Activated CD4-positive, alpha-beta memory T cell treated with anti-CD3 and anti-CD28 coated beads, Interleukin-2, amount 10 ng/mL, durations not matched to agents 7 days and 5 days (primary cell): Measurements from ENCODE around the gene BCL6B. TPM values are rescaled to one million over a fixed set of nuclear protein-coding genes. Genes with fewer than 3 reads are reported as not detected.
A peak's percentile ranks its signal among the peaks of the same experiment; 100 is the strongest.
"Not testable (repeated sequence)": the region's sequence is repeated elsewhere in the genome, so short reads cannot be mapped to it uniquely, and the experiment has no call there.

Experiments used
- CTCF ChIA-PET: fragments of 350-600 bp; sonication (Branson Sonifier 250); formaldehyde crosslinking; loops from one replicate; lab custom pipeline; 2021; ENCODE audit warnings: antibody characterized with exemption, inconsistent platforms; lab: Charles Lee
- POLR2A ChIA-PET: fragments of 350-600 bp; sonication (Branson Sonifier 250); formaldehyde crosslinking; loops from one replicate; lab custom pipeline; 2021; ENCODE audit warnings: antibody characterized with exemption; lab: Charles Lee
- DNase-seq: peaks from one replicate; pipeline ENCODE4 v3.0.0-alpha.2; 2020
- H3K27ac Mint-ChIP-seq: one replicate; pipeline ENCODE4 v1.8.0; 2021; ENCODE audit warnings: mild to moderate bottlenecking, mixed read lengths
- H3K27me3 Mint-ChIP-seq: one replicate; pipeline ENCODE4 v1.8.0; 2021; ENCODE audit warnings: mixed read lengths
- H3K36me3 Mint-ChIP-seq: one replicate; pipeline ENCODE4 v1.8.0; 2021; ENCODE audit warnings: low read depth, mixed read lengths
- H3K4me1 Mint-ChIP-seq: one replicate; pipeline ENCODE4 v1.8.0; 2021; ENCODE audit warnings: mixed read lengths
- H3K4me3 Mint-ChIP-seq: one replicate; pipeline ENCODE4 v1.8.0; 2021; ENCODE audit warnings: mild to moderate bottlenecking, mixed read lengths
- H3K9me3 Mint-ChIP-seq: one replicate; pipeline ENCODE4 v1.8.0; 2021; ENCODE audit warnings: mixed read lengths
- total RNA-seq, 2 experiments: library from RNA; stranded (reverse); gene quantifications; one replicate each; pipeline ENCODE4 v1.2.3, GENCODE V29; 2021

The BCL6B gene
- total RNA-seq, 2 experiments from 2014 or later, result 0.80 to 0.88 TPM

DNA sequence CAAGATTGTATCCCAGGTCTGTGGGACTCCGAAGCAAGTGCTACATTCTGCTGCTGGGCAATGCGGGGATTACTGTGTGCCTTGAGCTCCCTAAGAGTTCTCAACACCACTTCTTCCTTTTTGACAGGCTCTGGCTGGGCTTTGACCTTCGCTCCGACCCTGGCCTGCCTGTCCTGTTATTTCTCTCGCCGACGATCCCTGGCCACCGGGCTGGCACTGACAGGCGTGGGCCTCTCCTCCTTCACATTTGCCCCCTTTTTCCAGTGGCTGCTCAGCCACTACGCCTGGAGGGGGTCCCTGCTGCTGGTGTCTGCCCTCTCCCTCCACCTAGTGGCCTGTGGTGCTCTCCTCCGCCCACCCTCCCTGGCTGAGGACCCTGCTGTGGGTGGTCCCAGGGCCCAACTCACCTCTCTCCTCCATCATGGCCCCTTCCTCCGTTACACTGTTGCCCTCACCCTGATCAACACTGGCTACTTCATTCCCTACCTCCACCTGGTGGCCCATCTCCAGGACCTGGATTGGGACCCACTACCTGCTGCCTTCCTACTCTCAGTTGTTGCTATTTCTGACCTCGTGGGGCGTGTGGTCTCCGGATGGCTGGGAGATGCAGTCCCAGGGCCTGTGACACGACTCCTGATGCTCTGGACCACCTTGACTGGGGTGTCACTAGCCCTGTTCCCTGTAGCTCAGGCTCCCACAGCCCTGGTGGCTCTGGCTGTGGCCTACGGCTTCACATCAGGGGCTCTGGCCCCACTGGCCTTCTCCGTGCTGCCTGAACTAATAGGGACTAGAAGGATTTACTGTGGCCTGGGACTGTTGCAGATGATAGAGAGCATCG is 15.4 kb downstream of the BCL6B start:
- Mint-ChIP-seq H3K4me1 (peaks cover 57% of the 10 kb centered on the region), H3K9me3 (no peaks in the 10 kb centered on the region), H3K36me3 (peaks cover 17% of the 10 kb centered on the region), H3K27ac (no peak overlapping the region), H3K4me3 (peak overlapping the region; percentile 28), H3K27me3 (peaks cover 10% of the 10 kb centered on the region)
- POLR2A ChIA-PET, result interaction anchor here (1.5 kb wide), 2 partner anchors 8 to 26 kb away, joined by 4 to 9 read pairs; partner anchors contain the start of gene RNASEK
- CTCF ChIA-PET, result interaction anchor here (1.2 to 3.4 kb wide), 4 partner anchors 7 to 98 kb away, joined by 3 to 44 read pairs (median 5); no protein-coding TSS in a partner anchor
- no peak for DNase-seq

DNA sequence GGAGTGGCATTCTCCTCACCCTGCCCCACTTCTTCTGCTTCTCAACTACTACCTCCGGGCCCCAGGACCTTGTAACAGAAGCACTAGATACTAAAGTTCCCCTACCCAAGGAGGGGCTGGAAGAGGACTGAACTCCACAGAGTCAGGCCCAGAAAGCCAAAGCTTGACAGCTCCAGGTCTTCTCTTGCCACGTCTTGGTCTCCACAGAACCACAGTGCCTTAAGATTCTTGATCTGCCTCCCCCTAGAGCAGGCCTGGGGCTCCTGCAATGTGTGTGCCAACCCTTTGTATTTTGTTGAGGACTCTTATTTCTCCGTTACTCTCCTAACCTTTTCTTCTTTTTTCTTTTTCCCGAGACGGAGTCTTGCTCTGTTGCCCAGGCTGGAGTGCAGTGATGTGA is 17.0 kb downstream of the BCL6B start:
- Mint-ChIP-seq H3K27ac (peak overlapping the region; percentile 52), H3K9me3 (no peaks in the 10 kb centered on the region), H3K36me3 (peaks cover 14% of the 10 kb centered on the region), H3K4me3 (no peak overlapping the region), H3K4me1 (peaks cover 48% of the 10 kb centered on the region), H3K27me3 (peaks cover 15% of the 10 kb centered on the region)
- CTCF ChIA-PET, result interaction anchor here (1.2 to 1.3 kb wide), 3 partner anchors 12 to 97 kb away, joined by 4 read pairs; no protein-coding TSS in a partner anchor
- POLR2A ChIA-PET, result interaction anchor here (1.0 kb wide), 1 partner anchor 15 kb away, joined by 3 read pairs; no protein-coding TSS in a partner anchor
- no peak for DNase-seq

DNA sequence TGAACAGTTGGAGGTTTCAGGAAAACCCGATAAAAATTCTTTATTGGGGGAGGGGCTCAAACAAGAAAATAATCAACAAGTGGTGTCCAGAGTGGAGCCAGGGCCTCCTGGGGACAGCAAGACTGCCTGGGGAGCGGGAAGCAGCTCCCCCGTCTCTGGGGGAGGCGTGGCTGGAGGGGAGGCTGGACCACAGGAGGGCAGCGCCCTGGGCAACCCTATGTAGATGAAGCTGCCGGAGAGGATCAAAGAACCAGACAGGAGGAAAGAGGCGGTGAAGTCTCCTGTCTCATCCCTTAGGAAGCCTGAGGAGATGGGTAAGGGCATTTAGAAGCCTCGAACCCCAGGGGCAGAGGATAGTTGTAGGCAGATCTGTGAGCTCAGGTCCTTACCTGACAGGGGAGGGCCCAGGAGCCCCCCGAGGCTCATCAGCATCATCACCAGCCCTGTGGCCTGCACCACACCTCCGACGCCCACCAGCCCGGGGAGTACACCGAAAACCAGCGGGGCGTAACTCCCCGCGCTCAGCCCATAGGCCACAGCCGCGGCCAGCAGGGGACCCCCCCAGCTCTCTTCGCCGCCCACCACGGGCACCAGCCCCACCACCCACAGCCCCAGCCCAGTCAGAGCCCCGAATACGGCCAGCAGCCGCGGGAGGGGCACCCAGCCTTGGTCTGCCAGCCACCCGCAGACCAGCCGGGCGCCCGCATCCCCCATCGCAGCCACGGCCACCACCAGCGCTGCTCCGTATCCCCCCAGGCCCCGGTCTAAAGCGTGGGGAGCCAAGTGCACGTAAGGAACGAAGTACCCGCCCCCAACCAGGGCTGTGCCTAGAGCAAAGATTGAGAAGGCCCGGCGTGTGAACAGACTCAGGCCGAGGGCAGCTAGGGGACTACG is 19.0 kb downstream of the BCL6B start:
- H3K36me3 Mint-ChIP-seq, result peaks cover 14% of the 10 kb centered on the region
- no peaks in the 10 kb centered on the region for H3K9me3 Mint-ChIP-seq
- H3K4me1 Mint-ChIP-seq, result peaks cover 56% of the 10 kb centered on the region
- H3K27ac Mint-ChIP-seq, result no peak overlapping the region
- peak overlapping the region; percentile 41 for H3K4me3 Mint-ChIP-seq
- CTCF ChIA-PET, result interaction anchor here (1.0 kb wide), 2 partner anchors 9 to 90 kb away, joined by 3 read pairs; no protein-coding TSS in a partner anchor
- peaks cover 20% of the 10 kb centered on the region for H3K27me3 Mint-ChIP-seq
- POLR2A ChIA-PET, result interaction anchor here (0.8 to 1.4 kb wide), 6 partner anchors 9 to 136 kb away, joined by 3 to 4 read pairs (median 3); partner anchors contain the start of gene RNASEK
- no peak for DNase-seq

DNA sequence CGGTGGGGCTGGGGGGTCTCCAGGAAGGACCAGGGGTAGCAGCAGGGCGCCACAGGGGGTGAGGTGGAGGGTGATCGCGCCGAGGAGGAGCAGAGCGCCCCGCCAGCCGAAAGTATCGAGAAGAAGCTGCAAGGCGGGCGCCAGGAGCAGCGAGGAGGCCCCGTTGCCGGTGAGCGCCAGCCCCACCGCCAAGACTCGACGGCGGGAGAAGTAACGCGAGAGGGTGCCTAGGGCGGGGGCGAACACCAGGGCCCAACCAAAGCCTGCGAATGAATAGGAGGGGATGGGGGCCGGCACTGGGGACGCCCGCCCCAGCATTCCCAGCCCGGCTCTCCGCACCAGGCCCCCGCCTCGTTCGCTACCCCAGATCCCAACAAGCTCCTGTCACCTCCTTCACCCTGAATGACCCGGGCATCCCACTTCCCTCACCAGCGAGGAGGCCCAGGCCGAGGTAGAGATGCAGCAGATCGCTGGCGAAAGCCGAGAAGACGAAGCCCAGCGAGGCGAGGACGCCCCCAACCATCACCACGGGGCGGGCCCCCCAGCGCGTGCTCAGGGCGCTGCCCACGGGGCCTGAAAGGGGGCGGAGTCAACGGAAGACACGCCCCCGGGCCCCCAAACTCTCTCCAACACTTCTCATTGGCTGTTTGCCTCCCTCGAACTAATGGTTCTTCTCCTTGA is 19.8 kb downstream of the BCL6B start:
- Mint-ChIP-seq H3K4me3 (peak overlapping the region; percentile 56), H3K9me3 (no peaks in the 10 kb centered on the region), H3K4me1 (peaks cover 58% of the 10 kb centered on the region), H3K27ac (no peak overlapping the region), H3K36me3 (peaks cover 14% of the 10 kb centered on the region), H3K27me3 (peaks cover 20% of the 10 kb centered on the region)
- ChIA-PET POLR2A (interaction anchor here (0.9 to 1.4 kb wide), 5 partner anchors 22 to 135 kb away, joined by 3 to 4 read pairs (median 3); partner anchors contain the start of gene RNASEK), CTCF (interaction anchor here (1.0 kb wide), 3 partner anchors 8 to 132 kb away, joined by 3 read pairs; no protein-coding TSS in a partner anchor)
- no peak for DNase-seq

DNA sequence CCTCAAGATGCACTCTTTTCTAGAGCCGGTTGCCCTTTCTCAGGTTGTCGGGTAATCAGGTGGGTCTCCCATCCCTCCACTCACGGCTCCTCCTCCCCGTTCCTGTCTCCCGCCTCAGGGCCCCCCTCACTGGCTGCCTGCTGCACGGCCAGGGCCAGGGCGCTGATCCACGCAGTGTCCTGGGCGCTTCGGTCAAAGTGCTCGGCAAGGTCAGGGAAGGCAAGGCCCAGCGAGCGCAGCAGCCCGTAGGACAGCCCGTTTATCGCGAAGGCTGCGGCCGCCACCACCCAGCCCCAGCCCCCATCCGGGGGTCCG is 20.3 kb downstream of the BCL6B start:
- H3K27me3 Mint-ChIP-seq, result peaks cover 20% of the 10 kb centered on the region
- peaks cover 55% of the 10 kb centered on the region for H3K4me1 Mint-ChIP-seq
- H3K9me3 Mint-ChIP-seq, result no peaks in the 10 kb centered on the region
- peaks cover 14% of the 10 kb centered on the region for H3K36me3 Mint-ChIP-seq
- no peak overlapping the region for H3K27ac Mint-ChIP-seq
- no peak for DNase-seq
- peak overlapping the region; percentile 56 for H3K4me3 Mint-ChIP-seq
- ChIA-PET CTCF (interaction anchor here (1.0 kb wide), 2 partner anchors 8 to 132 kb away, joined by 3 read pairs; no protein-coding TSS in a partner anchor), POLR2A (interaction anchor here (0.6 to 1.4 kb wide), 3 partner anchors 22 to 1081 kb away, joined by 3 to 4 read pairs (median 3); no protein-coding TSS in a partner anchor)

DNA sequence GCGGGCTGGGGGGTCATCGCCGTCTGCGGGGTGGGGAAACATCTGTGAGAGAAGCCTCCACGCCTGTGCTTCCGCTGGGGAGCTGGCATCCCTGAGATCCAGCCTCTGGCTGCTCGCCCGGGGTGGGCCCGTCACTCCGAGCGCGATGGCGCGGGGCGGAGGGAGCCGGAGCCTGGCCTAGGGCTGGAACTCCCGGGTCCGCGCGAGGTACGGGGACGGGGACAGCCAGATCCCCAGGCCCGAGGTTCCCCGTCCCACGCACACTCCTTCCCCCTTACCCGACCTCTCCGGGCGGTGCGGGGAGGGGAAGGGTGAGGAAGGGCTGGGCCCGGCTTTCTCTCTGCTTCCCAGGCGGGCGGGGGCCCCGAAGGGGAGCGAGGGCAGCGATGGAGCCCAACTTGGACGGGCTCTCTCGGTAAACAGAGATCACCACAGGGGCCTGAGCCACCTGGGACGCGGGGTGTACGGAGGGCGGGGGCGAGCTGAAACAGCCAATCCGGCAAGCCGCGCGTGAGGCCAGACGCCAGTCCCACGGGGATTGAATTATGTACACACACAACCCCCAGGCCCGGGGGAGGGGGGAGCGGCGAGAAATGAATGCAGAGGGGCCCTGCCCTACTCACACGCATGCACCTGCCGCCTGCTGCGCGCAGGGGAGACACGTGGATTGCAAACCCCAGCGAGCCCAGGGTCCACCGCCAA is 20.8 kb downstream of the BCL6B start, which contains the start of gene SLC16A11:
Gene SLC16A11, minus strand, starts transcription at position 596 of the 702 bp plus-strand sequence. Its CDS starts 579 bp downstream, at position 17.
- Mint-ChIP-seq H3K36me3 (peaks cover 10% of the 10 kb centered on the region), H3K9me3 (no peaks in the 10 kb centered on the region), H3K4me3 (peak within 1 kb of the TSS; percentile 56), H3K27ac (no peak within 1 kb of the TSS), H3K27me3 (peaks cover 20% of the 10 kb centered on the region), H3K4me1 (peaks cover 50% of the 10 kb centered on the region)
- DNase-seq, result no peak
- ChIA-PET POLR2A (interaction anchor here (0.6 to 1.3 kb wide), 2 partner anchors 8 to 1081 kb away, joined by 3 to 9 read pairs; partner anchors contain the start of gene SLC16A13), CTCF (interaction anchor here (1.0 to 13.6 kb wide), 3 partner anchors 21 to 133 kb away, joined by 3 to 290 read pairs (median 27); partner anchors contain the start of gene BCL6B)

DNA sequence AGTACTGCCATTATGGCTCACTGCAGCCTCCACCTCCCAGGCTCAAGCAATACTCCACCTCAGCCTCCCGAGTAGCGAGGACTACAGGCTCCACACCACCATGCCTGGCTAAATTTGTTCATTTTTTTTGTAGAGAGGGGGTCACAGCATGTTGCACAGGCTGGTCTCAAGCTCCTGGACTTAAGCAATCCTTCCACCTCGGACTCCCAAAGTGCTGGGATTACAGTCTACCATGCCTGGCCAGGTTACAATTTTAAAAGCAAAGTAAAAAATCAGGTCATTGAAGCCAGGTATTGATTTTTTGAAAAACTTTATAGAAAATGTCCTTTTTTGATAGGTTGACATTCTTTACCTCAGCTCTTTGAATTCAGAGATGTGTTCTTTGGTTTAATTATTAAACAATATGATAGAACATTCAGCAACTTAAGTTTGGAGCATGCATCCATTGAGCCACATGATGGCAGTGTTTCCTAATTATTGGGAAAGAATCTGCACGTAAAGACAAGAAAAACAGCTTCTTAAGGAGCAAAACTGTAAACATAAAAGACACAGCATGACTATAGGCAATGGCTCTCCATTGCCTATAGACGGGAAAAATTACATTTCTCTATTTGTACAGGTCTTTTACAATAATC is 22.8 kb downstream of the BCL6B start:
- H3K9me3 Mint-ChIP-seq, result no peaks in the 10 kb centered on the region
- no peaks in the 10 kb centered on the region for H3K36me3 Mint-ChIP-seq
- ChIA-PET POLR2A (interaction anchor here (0.6 to 2.2 kb wide), 20 partner anchors 8 to 642 kb away, joined by 3 to 34 read pairs (median 4); partner anchors contain the start of genes FXR2, KCTD11, RNASEK and SLC16A13), CTCF (interaction anchor here (0.7 to 13.6 kb wide), 29 partner anchors 9 to 642 kb away, joined by 3 to 290 read pairs (median 5); partner anchors contain the start of genes BCL6B, PHF23, SENP3 and SLC16A13)
- peaks cover 24% of the 10 kb centered on the region for H3K27me3 Mint-ChIP-seq
- peaks cover 39% of the 10 kb centered on the region for H3K4me1 Mint-ChIP-seq
- peak overlapping the region; percentile 73 for H3K4me3 Mint-ChIP-seq
- no peak overlapping the region for H3K27ac Mint-ChIP-seq
- DNase-seq, result peak; percentile 51

DNA sequence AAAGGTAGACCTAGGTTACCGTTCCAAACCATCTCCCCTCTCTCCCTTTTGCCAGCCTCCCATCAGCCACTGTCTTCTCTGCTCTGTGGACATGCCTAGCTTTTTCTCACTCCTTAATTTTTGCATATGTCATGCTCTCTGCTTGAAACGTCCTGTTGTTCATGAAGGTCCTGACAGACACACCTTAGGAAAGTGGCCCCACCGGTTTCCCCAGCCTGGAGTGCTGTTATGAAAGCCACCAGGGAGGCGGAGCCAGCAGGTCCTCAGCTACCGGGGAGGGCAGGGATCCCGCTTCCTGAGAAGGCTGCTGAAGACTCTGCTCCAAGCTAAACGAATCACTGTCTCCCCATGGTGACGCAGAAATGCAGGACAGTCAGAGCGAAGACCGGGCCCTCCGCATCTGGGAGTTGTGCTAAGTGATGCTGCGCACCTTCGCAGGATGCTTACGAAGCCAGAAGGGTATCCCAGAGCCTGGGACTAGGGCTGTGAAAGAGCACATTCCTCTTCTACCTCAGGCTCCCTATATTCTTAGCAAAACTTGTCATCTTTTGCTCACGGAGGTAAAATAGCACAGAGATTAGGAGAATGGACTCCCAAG is 23.4 kb downstream of the BCL6B start:
- Mint-ChIP-seq H3K27me3 (peaks cover 24% of the 10 kb centered on the region), H3K4me1 (peaks cover 39% of the 10 kb centered on the region), H3K9me3 (no peaks in the 10 kb centered on the region), H3K4me3 (peak overlapping the region; percentile 73), H3K27ac (peak overlapping the region; percentile 63), H3K36me3 (no peaks in the 10 kb centered on the region)
- peak; percentile 47 for DNase-seq
- CTCF ChIA-PET, result interaction anchor here (1.0 to 13.6 kb wide), 28 partner anchors 8 to 641 kb away, joined by 3 to 290 read pairs (median 5); partner anchors contain the start of genes BCL6B, PHF23, SENP3 and SLC16A13
- POLR2A ChIA-PET, result interaction anchor here (0.6 to 2.2 kb wide), 20 partner anchors 9 to 641 kb away, joined by 3 to 34 read pairs (median 4); partner anchors contain the start of genes KCTD11, RNASEK, SLC16A13 and TP53

DNA sequence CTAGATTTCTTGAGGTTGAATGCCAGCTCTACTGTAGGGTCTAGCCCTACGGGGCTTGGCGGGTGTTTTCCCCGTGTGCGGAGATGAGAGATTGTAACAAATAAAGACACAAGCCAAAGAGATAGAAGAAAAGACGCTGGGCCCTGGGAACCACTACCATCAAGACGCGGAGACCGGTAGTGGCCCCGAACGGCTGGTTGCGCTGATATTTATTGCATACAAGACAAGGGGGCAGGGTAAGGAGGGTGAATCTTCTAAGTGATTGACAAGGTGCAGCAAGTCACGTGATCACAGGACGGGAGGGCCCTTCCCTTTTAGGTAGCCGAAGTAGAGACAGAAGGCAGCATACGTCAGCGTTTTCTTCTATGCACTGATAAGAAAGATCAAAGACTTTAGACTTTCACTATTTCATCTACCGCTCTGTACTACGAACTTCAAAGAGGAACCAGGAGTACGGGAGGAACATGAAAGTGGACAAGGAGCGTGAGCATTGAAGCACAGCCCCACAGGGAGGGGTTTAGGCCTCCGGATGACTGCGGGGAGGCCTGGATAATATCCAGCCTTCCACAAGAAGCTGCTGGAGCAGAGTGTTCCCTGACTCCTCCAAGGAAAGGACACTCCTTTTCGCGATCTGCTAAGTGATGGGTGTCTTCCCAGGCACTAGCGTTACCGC is 24.0 kb downstream of the BCL6B start:
- POLR2A ChIA-PET, result interaction anchor here (1.0 to 2.2 kb wide), 15 partner anchors 9 to 640 kb away, joined by 3 to 34 read pairs (median 5); partner anchors contain the start of genes SLC16A13 and TP53
- H3K27me3 Mint-ChIP-seq, result peaks cover 21% of the 10 kb centered on the region
- peak overlapping the region; percentile 73 for H3K4me3 Mint-ChIP-seq
- H3K27ac Mint-ChIP-seq, result peak overlapping the region; percentile 63
- H3K36me3 Mint-ChIP-seq, H3K9me3 Mint-ChIP-seq: not testable (repeated sequence)
- H3K4me1 Mint-ChIP-seq, result peaks cover 34% of the 10 kb centered on the region
- peak; percentile 82 for DNase-seq
- CTCF ChIA-PET, result interaction anchor here (0.7 to 13.6 kb wide), 22 partner anchors 10 to 641 kb away, joined by 3 to 290 read pairs (median 5); partner anchors contain the start of genes SENP3, SLC16A13 and TP53
